HepG2 (cell line): ENCODE results near the gene FARSB. TPM values are rescaled to one million over a fixed set of nuclear protein-coding genes. Genes with fewer than 3 reads are reported as not detected.

Source experiments
- GZF1 ChIP-seq: sonication (generic); formaldehyde crosslinking; IDR thresholded peaks from 2 replicates; pipeline ENCODE4 v1.5.1; 2020; ENCODE audit warnings: mild to moderate bottlenecking, missing genetic modification reagents
- HCFC1 ChIP-seq: fragments of 150-350 bp; IDR thresholded peaks from 2 replicates; pipeline ENCODE4 v1.6.1; 2014; ENCODE audit warnings: low read depth, low read length
- KLF15 ChIP-seq: sonication (generic); formaldehyde crosslinking; IDR thresholded peaks from 2 replicates; pipeline ENCODE4 v1.8.1; 2023; ENCODE audit warnings: borderline replicate concordance, mild to moderate bottlenecking, inconsistent platforms, missing genetic modification reagents, mixed read lengths
- MYC ChIP-seq: sonication (generic); formaldehyde crosslinking; IDR thresholded peaks from 2 replicates; pipeline ENCODE4 v1.9.0; 2021; ENCODE audit warnings: missing genetic modification reagents, borderline replicate concordance
- NKX3-1 ChIP-seq: sonication (generic); formaldehyde crosslinking; IDR thresholded peaks from 2 replicates; pipeline ENCODE4 v1.5.0; 2020; ENCODE audit warnings: missing genetic modification reagents
- NONO ChIP-seq, 2 experiments: fragments of 450-650 bp in 1 of 2; sonication (generic) in 1 of 2; formaldehyde crosslinking in 1 of 2; IDR thresholded peaks in 1 of 2; conservative IDR thresholded peaks in 1 of 2; 2 replicates each; pipeline versions ENCODE4 v1.6.1 to v1.8.0; 2017 to 2022; ENCODE audit warnings: mild to moderate bottlenecking in 1 of 2, missing genetic modification reagents in 1 of 2, moderate library complexity in 1 of 2
- POLR2AphosphoS2 ChIP-seq: IDR thresholded peaks from 2 replicates; pipeline ENCODE4 v1.6.1; 2011; ENCODE audit warnings: low read depth, low read length, improper control_type of control experiment
- RBAK ChIP-seq: sonication (generic); formaldehyde crosslinking; IDR thresholded peaks from 2 replicates; pipeline ENCODE4 v1.5.1; 2020; ENCODE audit warnings: mild to moderate bottlenecking, missing genetic modification reagents
- REL ChIP-seq: sonication (generic); formaldehyde crosslinking; conservative IDR thresholded peaks from 2 replicates; pipeline ENCODE4 v1.8.0; 2022; ENCODE audit warnings: mild to moderate bottlenecking, missing genetic modification reagents, moderate library complexity
- RNF2 ChIP-seq: fragments of 450-650 bp; conservative IDR thresholded peaks from 2 replicates; pipeline ENCODE4 v1.6.1; 2016; ENCODE audit warnings: low read depth
- SIN3B ChIP-seq: fragments of 150-350 bp; IDR thresholded peaks from 2 replicates; pipeline ENCODE4 v1.6.1; 2014; ENCODE audit warnings: low read length
- STAT5B ChIP-seq: sonication (generic); formaldehyde crosslinking; IDR thresholded peaks from 2 replicates; pipeline ENCODE4 v1.4.0; 2020; ENCODE audit warnings: missing genetic modification reagents
- TBX3 ChIP-seq: fragments of 450-650 bp; IDR thresholded peaks from 2 replicates; pipeline ENCODE4 v1.6.1; 2017; ENCODE audit warnings: antibody characterized with exemption, mild to moderate bottlenecking, inconsistent platforms, borderline replicate concordance
- TCF12 ChIP-seq, 2 experiments: fragments of 450-650 bp in 1 of 2; sonication (generic) in 1 of 2; formaldehyde crosslinking in 1 of 2; IDR thresholded peaks; 2 replicates each; pipeline versions ENCODE4 v1.6.1 to v1.8.0; 2017 to 2022; ENCODE audit warnings: antibody characterized with exemption in 1 of 2, mild to moderate bottlenecking in 1 of 2, missing genetic modification reagents in 1 of 2, moderate library complexity in 1 of 2
- TEAD3 ChIP-seq: optimal IDR thresholded peaks from 2 replicates; pipeline ENCODE3; 2016; ENCODE audit warnings: borderline replicate concordance
- ZC3H13 ChIP-seq: sonication (generic); formaldehyde crosslinking; IDR thresholded peaks from 2 replicates; pipeline ENCODE4 v1.8.1; 2023; ENCODE audit warnings: mild to moderate bottlenecking, missing genetic modification reagents, moderate library complexity
- ZNF251 ChIP-seq: sonication (generic); formaldehyde crosslinking; IDR thresholded peaks from 2 replicates; pipeline ENCODE4 v1.9.0; 2021; ENCODE audit warnings: mild to moderate bottlenecking, missing genetic modification reagents
- ZNF546 ChIP-seq: sonication (generic); formaldehyde crosslinking; conservative IDR thresholded peaks from 2 replicates; pipeline ENCODE4 v1.8.1; 2023; ENCODE audit warnings: mild to moderate bottlenecking, missing genetic modification reagents
- ZNF550 ChIP-seq: sonication (generic); formaldehyde crosslinking; IDR thresholded peaks from 2 replicates; pipeline ENCODE4 v1.4.0; 2020; ENCODE audit warnings: mild to moderate bottlenecking, missing genetic modification reagents, borderline replicate concordance
- ZNF567 ChIP-seq: sonication (generic); formaldehyde crosslinking; IDR thresholded peaks from 2 replicates; pipeline ENCODE4 v1.8.1; 2023; ENCODE audit warnings: mild to moderate bottlenecking, missing genetic modification reagents, borderline replicate concordance
- ZNF660 ChIP-seq: sonication (generic); formaldehyde crosslinking; IDR thresholded peaks from 2 replicates; pipeline ENCODE4 v1.5.1; 2020; ENCODE audit warnings: mild to moderate bottlenecking, low read depth, missing genetic modification reagents, borderline replicate concordance
- ZNF670 ChIP-seq: sonication (generic); formaldehyde crosslinking; IDR thresholded peaks from 2 replicates; pipeline ENCODE4 v1.8.0; 2022; ENCODE audit warnings: mild to moderate bottlenecking, missing genetic modification reagents, borderline replicate concordance
- ZNF850 ChIP-seq: sonication (generic); formaldehyde crosslinking; conservative IDR thresholded peaks from 2 replicates; pipeline ENCODE4 v1.9.0; 2021; ENCODE audit warnings: mild to moderate bottlenecking, missing genetic modification reagents
- ZSCAN12 ChIP-seq: sonication (generic); formaldehyde crosslinking; IDR thresholded peaks from 2 replicates; pipeline ENCODE4 v1.9.0; 2021; ENCODE audit warnings: mild to moderate bottlenecking, missing genetic modification reagents
- ZSCAN30 ChIP-seq: sonication (generic); formaldehyde crosslinking; IDR thresholded peaks from 2 replicates; pipeline ENCODE4 v1.5.0; 2020; ENCODE audit warnings: mild to moderate bottlenecking, missing genetic modification reagents
- polyA plus RNA-seq, 8 experiments: library from polyadenylated mRNA; depleted of rRNA in 3 of 8; stranded (reverse) in 7 of 8; unstranded in 1 of 8; fragments of >200 nt; fragmentation: Illumina TruSeq in 4 of 8; extraction: Trizol in 4 of 8; gene quantifications; 2 replicates each; pipeline versions ENCODE4 v1.2.1 to v1.2.3, GENCODE V29; 2011 to 2016; ENCODE audit warnings: low read depth in 4 of 8, missing spikeins in 1 of 8, mixed read lengths in 1 of 8; ENCODE audit not compliant: insufficient read depth in 1 of 8
- total RNA-seq, 5 experiments: library from RNA; depleted of rRNA; stranded (reverse); fragments of >200 nt; fragmentation: Illumina TruSeq; extraction: Trizol; gene quantifications; 2 replicates each; pipeline ENCODE4 v1.2.3, GENCODE V29; 2016; ENCODE audit warnings: low read depth in 1 of 5
- TF ChIP-seq, protein P1 (sequence below): sonication (generic); formaldehyde crosslinking; IDR thresholded peaks from 2 replicates; pipeline ENCODE4 v1.4.0; 2020; ENCODE audit warnings: missing genetic modification reagents
- TF ChIP-seq, protein P2 (sequence below): sonication (generic); formaldehyde crosslinking; IDR thresholded peaks from 2 replicates; pipeline ENCODE4 v1.5.0; 2020; ENCODE audit warnings: mild to moderate bottlenecking, missing genetic modification reagents, moderate library complexity

Gene FARSB
- total and polyA plus RNA-seq, 2 of the 13 experiments (the other 11 are each of a cell fraction or from before 2014, with no cell fraction given) = 23.3 to 45.9 TPM

DNA sequence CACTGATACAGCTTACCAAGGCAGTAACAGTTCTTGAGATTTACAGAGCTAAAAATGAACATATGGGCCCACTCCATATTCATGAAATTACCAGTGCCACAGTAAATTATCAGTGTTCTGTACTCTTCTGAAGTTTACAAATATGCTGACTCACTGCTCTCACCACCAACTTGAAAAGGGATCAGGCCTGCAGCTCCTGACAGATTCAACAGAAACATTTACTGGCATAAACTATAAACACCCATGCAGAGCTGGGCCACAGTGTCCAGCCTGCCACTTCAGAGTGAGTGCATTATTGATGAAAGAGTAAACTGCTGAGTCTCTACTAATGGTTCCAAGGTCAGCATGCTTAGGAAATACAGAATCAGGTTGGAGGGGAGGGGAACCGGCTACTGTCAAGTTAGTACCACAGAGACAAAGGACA, 83.1 kb downstream of the FARSB start (continued):
- TF ChIP-seq ZSCAN30 (CRISPR knock-in tag) (no peak), HCFC1 (no peak), REL (CRISPR knock-in tag) (no peak), ZC3H13 (no peak), TCF12 (IDR thresholded peaks at IDR 0.05) (no peak), TCF12 (CRISPR knock-in tag; IDR thresholded peaks at IDR 0.05) (no peak), GZF1 (no peak), ZNF850 (CRISPR knock-in tag) (no peak), STAT5B (no peak), SIN3B (no peak), ZNF550 (CRISPR knock-in tag) (no peak), NONO (IDR thresholded peaks at IDR 0.05) (no peak), NONO (CRISPR knock-in tag; conservative IDR thresholded peaks at IDR 0.05) (no peak), TEAD3 (no peak), ZNF670 (CRISPR knock-in tag) (no peak), ZNF567 (CRISPR knock-in tag) (no peak), ZNF251 (CRISPR knock-in tag) (no peak), POLR2AphosphoS2 (no peak), ZNF660 (CRISPR knock-in tag) (no peak), RNF2 (no peak), TBX3 (no peak), ZNF546 (no peak), NKX3-1 (CRISPR knock-in tag) (no peak), KLF15 (no peak), RBAK (CRISPR knock-in tag) (no peak), MYC (CRISPR knock-in tag) (no peak), ZSCAN12 (CRISPR knock-in tag) (no peak)
- TF ChIP-seq, protein P1, sequence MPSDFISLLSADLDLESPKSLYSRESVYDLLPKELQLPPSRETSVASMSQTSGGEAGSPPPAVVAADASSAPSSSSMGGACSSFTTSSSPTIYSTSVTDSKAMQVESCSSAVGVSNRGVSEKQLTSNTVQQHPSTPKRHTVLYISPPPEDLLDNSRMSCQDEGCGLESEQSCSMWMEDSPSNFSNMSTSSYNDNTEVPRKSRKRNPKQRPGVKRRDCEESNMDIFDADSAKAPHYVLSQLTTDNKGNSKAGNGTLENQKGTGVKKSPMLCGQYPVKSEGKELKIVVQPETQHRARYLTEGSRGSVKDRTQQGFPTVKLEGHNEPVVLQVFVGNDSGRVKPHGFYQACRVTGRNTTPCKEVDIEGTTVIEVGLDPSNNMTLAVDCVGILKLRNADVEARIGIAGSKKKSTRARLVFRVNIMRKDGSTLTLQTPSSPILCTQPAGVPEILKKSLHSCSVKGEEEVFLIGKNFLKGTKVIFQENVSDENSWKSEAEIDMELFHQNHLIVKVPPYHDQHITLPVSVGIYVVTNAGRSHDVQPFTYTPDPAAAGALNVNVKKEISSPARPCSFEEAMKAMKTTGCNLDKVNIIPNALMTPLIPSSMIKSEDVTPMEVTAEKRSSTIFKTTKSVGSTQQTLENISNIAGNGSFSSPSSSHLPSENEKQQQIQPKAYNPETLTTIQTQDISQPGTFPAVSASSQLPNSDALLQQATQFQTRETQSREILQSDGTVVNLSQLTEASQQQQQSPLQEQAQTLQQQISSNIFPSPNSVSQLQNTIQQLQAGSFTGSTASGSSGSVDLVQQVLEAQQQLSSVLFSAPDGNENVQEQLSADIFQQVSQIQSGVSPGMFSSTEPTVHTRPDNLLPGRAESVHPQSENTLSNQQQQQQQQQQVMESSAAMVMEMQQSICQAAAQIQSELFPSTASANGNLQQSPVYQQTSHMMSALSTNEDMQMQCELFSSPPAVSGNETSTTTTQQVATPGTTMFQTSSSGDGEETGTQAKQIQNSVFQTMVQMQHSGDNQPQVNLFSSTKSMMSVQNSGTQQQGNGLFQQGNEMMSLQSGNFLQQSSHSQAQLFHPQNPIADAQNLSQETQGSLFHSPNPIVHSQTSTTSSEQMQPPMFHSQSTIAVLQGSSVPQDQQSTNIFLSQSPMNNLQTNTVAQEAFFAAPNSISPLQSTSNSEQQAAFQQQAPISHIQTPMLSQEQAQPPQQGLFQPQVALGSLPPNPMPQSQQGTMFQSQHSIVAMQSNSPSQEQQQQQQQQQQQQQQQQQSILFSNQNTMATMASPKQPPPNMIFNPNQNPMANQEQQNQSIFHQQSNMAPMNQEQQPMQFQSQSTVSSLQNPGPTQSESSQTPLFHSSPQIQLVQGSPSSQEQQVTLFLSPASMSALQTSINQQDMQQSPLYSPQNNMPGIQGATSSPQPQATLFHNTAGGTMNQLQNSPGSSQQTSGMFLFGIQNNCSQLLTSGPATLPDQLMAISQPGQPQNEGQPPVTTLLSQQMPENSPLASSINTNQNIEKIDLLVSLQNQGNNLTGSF (CRISPR knock-in tag) = no peak
- TF ChIP-seq, protein P2, sequence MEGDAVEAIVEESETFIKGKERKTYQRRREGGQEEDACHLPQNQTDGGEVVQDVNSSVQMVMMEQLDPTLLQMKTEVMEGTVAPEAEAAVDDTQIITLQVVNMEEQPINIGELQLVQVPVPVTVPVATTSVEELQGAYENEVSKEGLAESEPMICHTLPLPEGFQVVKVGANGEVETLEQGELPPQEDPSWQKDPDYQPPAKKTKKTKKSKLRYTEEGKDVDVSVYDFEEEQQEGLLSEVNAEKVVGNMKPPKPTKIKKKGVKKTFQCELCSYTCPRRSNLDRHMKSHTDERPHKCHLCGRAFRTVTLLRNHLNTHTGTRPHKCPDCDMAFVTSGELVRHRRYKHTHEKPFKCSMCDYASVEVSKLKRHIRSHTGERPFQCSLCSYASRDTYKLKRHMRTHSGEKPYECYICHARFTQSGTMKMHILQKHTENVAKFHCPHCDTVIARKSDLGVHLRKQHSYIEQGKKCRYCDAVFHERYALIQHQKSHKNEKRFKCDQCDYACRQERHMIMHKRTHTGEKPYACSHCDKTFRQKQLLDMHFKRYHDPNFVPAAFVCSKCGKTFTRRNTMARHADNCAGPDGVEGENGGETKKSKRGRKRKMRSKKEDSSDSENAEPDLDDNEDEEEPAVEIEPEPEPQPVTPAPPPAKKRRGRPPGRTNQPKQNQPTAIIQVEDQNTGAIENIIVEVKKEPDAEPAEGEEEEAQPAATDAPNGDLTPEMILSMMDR (CRISPR knock-in tag) = no peak
